ENCODE results near the gene IFIT2.

The IFIT2 gene

GRCh38 chr10:89341649-89342048 lies 39.8 kb downstream of the IFIT2 start:
- no peak overlapping the region for H3K4me3 ChIP-seq (ENCODE audit: low read depth, low read length)
- TF ChIP-seq POLR2A (IDR thresholded peaks at IDR 0.05; ENCODE audit: extremely low read depth, insufficient read length) (no peak), MYC (IDR thresholded peaks at IDR 0.05; ENCODE audit: low read depth, low read length) (no peak), MAX (IDR thresholded peaks at IDR 0.05; ENCODE audit: low read depth, low read length) (no peak), CTCF (IDR thresholded peaks at IDR 0.05; ENCODE audit: low read depth, low read length) (no peak)
- no peak for DNase-seq (ENCODE audit: low read depth)

GRCh38 chr10:89342206-89342958 lies 40.5 kb downstream of the IFIT2 start:
- TF ChIP-seq MAX (IDR thresholded peaks at IDR 0.05; ENCODE audit: low read depth, low read length) (no peak), MYC (IDR thresholded peaks at IDR 0.05; ENCODE audit: low read depth, low read length) (no peak), POLR2A (IDR thresholded peaks at IDR 0.05; ENCODE audit: extremely low read depth, insufficient read length) (no peak), CTCF (IDR thresholded peaks at IDR 0.05; ENCODE audit: low read depth, low read length) (no peak)
- no peak overlapping the region for H3K4me3 ChIP-seq (ENCODE audit: low read depth, low read length)
- DNase-seq (ENCODE audit: low read depth), result no peak

DNA sequence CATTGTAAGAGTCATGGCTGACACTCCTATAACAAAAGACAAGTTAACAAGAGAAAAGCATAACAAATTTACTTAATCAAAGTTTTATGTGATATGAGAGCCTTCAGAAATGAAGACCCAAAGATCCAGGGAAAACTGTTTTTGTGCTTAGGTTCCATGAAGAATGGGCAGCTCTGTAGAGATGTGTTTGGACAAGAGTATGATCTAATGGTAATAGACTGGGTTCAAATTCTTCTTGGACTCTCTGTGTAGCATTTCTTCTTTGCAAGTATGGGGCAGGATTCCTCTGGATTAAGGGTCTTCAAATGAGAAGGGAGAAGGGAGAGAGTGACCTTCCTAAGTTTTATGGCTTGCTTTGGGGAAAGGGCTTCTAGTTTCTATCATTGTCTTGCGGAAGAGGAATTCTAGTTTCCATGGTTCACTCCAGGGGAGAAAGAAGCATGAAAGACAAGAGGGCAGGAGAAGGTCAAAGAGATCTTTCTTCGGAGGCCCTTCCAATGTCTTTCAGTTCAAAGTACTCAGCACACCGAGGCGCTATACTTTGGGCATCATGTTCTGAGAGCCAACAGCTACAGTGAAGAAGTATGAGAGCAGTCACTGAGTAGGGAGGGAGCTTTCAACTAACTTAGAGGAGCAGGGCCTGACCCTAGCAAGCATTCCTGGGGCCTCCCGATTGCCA lies 41.4 kb downstream of the IFIT2 start:
- no peak for DNase-seq (ENCODE audit: low read depth)
- TF ChIP-seq CTCF (IDR thresholded peaks at IDR 0.05; ENCODE audit: low read depth, low read length), result no peak
- TF ChIP-seq MAX (IDR thresholded peaks at IDR 0.05; ENCODE audit: low read depth, low read length), result no peak
- TF ChIP-seq MYC (IDR thresholded peaks at IDR 0.05; ENCODE audit: low read depth, low read length), result no peak
- no peak for TF ChIP-seq POLR2A (IDR thresholded peaks at IDR 0.05; ENCODE audit: extremely low read depth, insufficient read length)
- H3K4me3 ChIP-seq (ENCODE audit: low read depth, low read length), result no peak overlapping the region

DNA sequence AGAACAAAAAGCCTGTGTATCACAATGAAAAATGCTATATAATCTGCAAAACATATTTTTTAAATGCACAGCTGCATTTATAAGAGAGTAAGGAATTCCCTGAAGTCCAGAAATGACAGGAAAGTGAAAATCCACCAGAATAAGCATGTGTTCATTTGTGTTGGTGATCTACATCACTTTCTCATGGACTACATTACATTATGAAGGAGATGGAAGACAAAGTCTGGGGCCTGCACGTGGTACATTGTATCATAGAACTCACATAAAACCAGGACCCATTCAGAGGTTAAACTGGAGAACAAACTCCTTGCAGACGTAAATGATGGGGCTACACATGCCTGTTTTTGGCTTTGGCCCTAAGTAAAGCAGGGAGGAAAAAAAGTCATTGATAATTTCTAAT lies 42.3 kb downstream of the IFIT2 start:
- no peak overlapping the region for H3K4me3 ChIP-seq (ENCODE audit: low read depth, low read length)
- no peak for TF ChIP-seq POLR2A (IDR thresholded peaks at IDR 0.05; ENCODE audit: extremely low read depth, insufficient read length)
- TF ChIP-seq CTCF (IDR thresholded peaks at IDR 0.05; ENCODE audit: low read depth, low read length), result no peak
- TF ChIP-seq MAX (IDR thresholded peaks at IDR 0.05; ENCODE audit: low read depth, low read length), result no peak
- no peak for TF ChIP-seq MYC (IDR thresholded peaks at IDR 0.05; ENCODE audit: low read depth, low read length)
- no peak for DNase-seq (ENCODE audit: low read depth)

DNA sequence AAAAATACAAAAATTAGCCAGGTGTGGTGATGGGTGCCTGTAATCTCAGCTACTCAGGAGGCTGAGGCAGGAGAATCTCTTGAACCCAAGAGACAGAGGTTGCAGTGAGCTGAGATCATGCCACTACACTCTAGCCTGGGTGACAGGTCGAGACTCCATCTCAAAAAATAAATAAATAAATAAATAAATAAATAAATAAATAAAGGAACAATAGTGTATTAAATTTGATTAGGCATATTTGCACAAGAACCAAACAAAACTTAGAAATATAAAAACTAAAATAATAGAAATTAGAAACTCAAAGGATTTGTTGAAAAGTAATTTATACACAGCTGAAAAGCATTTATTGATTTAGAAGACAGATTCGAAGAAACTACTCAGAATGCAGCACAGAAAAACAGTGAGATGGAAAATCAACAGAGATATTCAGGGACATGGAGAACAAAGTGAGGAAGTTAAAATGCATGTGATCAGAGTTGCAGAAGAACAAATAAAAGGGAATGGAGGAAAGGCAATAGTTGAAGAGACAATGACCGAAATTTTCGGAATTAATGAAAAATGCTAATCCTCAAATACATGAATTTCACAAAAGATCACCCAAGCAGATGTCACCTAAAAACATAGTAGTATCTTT lies 43.6 kb downstream of the IFIT2 start:
- TF ChIP-seq CTCF (IDR thresholded peaks at IDR 0.05; ENCODE audit: low read depth, low read length), result no peak
- TF ChIP-seq MYC (IDR thresholded peaks at IDR 0.05; ENCODE audit: low read depth, low read length), result no peak
- no peak for TF ChIP-seq POLR2A (IDR thresholded peaks at IDR 0.05; ENCODE audit: extremely low read depth, insufficient read length)
- TF ChIP-seq MAX (IDR thresholded peaks at IDR 0.05; ENCODE audit: low read depth, low read length), result no peak
- H3K4me3 ChIP-seq (ENCODE audit: low read depth, low read length), result no peak overlapping the region
- DNase-seq (ENCODE audit: low read depth), result no peak

Data from NB4 (cell line).